ENCODE data around the gene TANC1.

The TANC1 gene

DNA sequence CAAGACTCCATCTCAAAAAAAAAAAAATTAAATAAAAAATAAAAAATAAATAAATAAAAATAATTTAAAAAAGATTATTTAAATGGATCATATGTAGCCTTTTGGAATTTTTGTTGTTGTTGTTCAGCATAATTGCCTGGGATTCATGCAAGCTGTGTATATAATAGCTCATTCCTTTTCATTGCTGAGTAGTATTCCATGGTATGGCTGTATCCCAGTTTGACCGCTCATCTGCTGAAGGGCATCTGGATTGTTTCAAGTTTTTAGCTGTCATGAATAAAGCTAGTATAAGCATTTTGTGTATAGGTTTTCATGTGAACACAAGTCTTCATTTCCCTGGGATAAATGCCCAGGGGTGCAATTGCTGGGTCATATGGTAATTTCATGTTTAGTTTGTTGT is 6.4 kb upstream of the TANC1 start:
- DNase-seq (ENCODE audit: low read depth): no peak

DNA sequence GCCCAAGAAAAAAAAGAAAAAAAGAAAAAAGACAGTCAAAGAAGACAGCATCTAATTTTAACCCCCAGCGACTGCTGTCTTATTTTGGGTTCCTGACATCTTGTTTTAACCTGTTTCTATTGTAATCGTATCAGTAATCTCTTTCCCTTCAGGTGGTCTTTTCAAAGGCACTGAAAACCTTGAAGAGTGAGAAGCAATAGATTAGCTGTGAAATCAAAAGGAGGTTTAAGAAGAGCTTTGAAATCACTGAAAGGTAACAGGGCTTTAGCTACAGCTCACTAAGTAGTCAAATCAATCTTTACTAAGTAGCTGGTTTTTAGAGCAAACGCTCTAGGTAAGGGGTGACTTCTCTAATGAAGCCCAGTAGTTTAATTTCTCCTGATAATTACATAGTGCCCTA is 5.4 kb upstream of the TANC1 start:
- DNase-seq (ENCODE audit: low read depth): no peak

DNA sequence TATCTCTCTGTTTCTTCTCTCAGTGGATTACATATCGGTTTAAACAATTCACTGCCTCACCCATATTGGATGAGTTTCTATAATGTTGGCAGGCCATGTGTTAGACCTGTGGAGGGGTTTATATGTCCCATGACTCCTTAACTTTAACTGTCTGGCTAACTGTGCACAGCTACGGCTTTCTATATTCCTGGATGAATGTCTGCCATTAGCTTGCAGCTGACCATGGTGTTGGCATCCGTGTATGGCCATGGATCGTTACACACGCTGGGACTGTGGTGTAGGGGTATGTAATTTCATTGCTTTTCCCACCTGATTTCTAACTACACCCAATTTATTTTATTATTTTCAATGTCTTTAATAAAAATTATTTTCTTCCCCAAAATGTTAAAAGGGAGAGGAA is 3.3 kb upstream of the TANC1 start:
- no peak for DNase-seq (ENCODE audit: low read depth)

DNA sequence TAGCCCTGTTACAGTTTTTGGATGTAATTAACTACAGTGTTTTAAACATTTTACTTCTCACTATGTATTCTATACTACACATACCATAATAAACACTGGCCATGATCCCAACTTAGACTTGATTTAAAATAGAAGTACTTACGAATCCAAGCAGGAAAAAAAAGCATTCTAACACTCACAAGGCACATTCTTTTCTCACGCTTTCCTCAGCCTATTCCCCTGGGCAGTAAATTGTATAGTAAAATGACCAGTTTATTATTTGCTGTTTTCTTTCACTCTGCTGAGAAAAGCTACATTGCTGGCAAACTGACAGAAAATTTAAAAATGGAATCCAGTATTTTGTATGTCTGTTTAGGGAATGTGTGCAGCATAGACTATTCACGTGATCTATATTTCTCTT is 2.8 kb upstream of the TANC1 start:
- no peak for DNase-seq (ENCODE audit: low read depth)

DNA sequence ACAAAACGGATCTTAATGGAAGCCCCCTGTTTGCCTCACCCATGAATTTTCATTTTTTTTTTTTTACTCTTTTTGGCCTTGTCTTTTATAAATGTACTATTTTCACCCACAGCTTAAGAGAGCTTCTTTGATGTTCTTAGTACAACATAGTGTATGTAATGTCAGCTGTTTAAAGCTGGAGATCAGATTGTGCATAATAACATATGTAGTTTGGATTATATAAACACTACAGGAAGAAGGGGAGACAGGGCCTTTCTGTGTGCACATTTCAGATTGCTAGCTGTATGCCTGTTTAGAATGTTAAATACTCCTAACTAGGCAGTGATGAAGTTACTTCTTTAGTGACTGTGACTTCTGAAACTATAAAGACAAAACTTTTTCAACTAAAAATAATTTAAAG is 2.1 kb upstream of the TANC1 start:
- no peak for DNase-seq (ENCODE audit: low read depth)

DNA sequence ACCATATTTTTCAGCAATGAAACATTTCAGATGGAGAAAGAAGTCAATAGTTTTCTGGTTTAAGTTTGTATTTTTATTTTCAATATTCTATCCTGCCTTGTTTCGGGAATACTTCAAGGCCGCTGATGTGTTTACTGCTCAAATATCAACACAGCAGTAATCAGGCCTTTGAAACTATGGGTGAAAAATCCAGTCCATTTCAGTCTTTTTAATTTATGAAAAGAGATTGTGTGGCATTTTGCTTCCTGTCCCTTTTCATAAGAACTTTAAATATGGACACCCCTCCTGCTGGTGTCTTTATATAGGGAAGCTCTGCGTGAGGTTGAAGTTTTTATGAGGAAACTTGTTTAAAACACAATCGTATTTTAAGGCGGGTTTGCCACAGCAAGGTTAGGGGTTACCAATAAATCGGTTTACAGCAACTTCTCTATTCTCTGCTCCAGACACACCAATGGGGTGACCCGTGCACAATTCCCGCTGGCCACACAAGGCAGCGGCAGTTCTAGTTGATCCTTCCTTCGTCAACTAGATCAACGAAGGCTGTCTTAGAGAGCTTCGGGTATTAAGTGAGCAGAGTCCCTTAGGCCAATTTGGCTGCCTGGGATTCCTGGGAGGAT is 1.2 kb upstream of the TANC1 start:
- no peak for DNase-seq (ENCODE audit: low read depth)

DNA sequence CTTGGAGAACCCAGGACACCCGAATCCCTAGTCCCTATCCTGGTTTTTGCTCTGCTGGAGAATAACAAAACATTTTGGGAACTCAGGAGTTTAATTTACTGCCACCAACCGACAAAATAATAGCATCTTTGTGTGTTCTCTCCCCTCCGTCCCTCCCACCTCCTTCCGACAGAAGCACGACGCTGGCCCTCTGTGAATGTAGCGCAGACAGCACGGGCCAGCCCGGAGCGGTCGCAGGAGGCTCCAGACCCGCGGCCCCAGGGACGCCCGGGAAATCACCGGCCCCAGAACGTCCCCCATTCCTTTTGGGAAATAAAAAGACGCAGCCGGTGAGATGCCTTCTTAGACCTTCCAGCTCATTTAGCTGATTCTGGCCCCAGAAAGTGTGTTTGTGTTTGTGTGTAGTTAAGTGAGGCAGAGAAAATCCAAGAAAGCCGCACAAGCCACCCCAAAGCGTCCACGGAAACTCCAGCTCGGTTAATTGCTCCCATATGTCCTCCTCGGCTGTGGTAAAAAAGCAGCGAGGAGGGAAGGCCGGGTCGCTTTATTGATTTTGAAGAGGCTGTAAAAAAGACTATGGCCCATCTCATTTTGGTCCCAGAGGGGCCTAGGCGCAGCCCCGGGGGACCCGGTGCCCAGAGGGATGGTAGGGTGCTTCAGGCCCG is 577 bp upstream of the TANC1 start:
- DNase-seq (ENCODE audit: low read depth): no peak

DNA sequence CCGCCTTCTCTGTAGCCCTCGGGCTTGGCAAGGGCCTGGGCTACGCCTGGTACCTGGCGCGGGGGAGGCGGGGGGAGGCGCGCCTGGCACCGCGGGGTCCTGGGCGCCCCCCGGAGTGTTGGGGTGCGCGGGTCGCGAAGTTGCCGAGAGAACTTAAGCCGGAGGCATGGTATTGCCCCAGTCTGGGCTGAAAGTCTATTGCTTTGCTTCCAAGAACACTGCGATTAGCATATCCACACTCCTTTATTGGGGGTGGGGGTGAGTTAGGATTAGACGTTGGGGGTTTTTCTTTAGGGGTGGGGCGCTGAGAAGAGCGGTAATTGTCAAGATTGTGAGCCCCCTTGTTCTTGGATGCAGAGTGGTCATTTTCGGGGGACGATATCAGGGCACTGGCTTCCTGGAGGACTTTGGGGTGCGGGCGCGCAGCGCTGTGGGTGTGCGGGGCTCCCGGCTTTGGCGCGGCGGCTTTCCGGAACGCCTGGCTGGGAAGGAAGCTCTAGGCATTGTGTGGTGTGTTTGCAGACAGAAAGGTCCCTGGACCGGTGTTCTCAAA is 798 bp downstream of the TANC1 start:
- no peak for DNase-seq (ENCODE audit: low read depth)

DNA sequence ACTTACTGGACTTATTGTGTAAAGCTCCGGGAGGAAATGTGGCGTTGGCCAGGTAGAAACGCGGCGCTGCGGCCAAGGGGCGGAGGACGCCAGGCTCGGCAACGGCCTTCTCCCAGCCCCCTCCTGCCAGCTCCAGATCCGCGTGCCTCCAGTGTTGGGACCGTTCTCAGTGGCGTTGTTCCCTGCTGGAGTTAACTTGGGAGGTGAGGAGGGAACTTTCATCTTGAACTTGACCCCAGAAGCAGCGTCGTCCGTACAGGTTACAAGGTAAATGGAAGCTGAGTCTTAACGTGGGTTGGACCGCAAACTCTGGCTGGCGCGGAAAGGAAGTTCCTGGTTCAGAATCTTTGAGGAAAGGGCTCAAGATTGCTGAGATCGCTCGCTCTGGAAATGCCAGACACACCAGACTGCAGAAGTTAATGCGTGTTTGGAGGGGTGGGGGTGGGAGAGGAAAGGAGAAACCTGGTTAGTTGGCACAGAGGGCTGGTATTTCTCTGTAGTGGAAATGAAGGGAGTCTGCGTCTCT is 1.3 kb downstream of the TANC1 start:
- DNase-seq (ENCODE audit: low read depth): no peak

DNA sequence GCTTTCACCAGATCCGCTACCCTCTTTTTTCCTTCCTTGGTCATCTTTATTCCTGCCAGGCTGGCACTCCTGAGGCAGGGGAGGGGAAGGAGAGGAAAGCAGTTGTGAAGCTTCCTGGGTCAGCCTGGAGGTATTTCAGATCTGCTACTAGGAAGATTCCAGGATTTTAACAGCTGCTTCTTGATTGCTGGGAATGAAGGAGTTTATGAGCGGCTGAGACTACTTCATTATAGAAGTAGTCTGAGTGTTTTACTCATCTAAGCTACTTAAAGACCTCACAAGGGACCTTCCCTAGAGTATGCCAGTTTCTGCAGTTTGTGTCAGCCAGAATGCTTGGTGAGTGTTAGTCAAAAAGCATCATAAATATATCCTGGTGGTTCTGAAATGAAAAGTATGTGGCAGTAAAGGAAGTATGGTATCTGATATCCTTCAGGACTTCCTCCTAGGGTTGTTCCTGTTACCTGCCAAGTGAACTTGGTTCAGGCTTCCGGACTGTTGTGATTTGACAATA is 1.9 kb downstream of the TANC1 start:
- DNase-seq (ENCODE audit: low read depth): no peak

DNA sequence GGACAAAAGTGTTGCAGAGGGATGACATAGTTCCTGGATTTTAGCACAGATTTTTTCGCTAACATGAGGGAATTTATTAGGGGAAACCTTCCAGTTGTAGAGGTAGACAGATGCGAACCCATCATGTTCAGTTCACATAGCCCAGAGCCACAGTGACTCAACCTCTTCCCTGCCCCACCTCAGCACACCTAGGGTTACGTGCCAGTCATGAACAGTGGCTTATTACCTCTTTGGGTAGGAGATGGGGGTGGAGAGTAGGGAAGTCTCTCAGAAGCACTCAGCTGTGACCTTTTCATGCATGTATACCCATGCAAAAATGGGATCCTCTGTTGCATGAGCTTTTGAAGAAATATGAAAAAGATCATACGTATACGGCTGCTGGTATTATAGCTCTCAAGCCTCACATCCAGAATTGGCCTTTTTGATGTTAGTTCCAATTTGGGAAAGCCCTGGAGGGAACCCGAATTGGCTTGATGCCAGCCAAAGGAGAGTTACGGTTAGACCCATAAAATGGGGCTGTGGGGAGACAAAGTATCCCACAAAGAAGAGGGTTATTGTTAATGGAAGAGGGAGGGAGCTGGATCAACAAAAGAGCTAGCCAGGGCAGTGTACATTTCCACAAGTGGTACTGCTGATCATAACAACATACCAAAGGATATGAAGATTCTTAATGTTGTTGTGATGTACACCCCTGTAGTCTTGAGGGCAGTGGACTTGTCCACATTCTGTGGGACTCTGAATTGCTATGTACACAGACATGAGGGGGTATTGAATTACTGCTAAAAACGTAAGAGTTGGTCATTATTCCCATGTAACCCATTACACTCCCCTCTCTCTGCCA is 4.9 kb downstream of the TANC1 start:
- no peak for DNase-seq (ENCODE audit: low read depth)

DNA sequence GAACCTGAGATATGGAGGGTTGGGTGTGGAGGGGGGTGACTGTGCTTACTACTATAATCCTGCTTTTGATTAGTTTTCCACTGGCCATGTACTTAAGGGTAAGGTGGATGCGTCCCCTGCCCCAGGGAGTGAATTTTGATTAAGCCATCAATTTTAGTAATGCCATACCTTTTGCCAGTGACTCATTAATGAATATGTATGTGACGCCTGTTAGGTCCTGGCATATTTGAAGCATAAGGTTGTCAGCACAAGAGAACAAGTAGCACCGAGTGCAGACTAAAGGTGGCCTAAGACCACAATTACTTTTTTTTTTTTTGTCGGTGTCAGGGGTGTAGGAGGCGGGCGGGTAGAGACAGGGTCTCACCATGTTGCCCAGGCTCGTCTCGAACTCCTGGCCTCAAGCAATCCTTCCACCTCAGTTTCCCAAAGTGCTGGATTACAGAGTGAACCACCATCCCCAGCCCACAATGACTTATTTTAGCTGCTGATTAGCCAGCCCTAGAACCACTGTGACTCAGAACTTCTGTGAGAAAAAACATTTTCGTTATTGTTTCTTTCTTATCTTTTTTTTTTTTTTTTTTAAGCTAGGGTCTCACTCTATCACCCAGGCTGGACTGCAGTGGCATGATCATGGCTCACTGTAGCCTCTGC is 7.0 kb downstream of the TANC1 start:
- DNase-seq (ENCODE audit: low read depth): no peak

DNA sequence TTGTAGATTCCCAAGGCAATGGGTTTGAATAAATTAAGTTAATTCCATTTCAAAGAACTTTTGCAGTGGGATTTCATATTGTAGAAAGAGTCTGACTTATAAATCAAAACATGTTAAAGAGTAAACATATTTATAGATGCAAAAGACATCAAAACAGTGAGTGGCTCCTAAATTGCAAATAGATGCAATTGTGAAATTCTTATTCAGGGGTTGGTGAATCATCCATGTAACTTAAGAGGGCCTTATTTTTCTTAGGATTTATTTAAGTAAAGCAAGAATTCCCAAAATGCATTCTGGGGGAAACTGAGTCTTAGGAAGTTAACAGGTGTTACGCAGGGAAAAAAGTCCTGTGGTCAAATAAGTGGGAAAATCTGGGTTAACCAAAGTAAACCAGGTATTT is 11.3 kb downstream of the TANC1 start:
- DNase-seq (ENCODE audit: low read depth): no peak

DNA sequence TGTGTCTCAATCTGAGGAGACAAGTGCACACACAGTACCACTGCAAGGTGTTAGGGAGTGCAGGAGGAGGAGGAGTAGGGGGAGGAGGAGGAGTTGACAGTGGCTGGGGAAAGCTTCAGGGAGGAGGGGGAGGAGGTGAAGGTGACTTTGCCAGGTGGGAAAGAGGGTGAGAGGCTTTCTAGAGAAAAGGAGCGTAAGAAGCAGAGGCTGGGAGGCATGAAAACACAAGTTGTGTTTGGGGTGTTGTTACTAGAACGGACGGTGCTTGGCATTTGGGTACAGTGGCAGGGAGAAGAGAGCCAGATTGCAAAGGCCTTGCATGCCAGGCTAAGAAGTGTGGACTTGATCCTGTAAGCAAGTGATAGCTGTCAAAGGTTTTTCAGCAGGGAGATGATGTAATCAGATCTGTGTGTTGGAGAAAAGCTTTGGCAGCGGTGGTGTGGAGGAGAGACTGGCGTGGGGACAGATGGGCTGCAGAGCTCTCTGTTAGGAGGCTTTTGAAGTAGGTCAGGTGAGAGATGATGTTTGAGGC is 16.2 kb downstream of the TANC1 start:
- no peak for DNase-seq (ENCODE audit: low read depth)

DNA sequence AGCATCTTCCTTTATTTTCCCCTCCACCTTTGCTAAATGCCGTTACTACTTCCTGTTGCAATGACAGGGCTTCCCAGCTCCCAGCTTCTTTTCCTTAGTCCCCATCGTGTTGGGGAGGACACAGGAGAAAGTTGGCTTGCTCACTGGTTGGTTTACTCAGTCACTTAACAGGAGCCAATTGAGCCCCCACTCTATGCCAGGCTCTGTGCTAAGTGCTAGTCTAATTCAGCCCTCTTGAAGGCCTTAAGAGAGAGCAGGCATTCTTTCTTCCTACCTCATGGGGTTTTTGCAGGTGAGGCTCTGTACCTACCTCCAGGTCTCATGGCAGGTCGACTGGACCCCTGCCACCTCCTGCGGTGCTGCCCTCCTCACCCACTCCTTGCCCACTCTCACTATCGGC is 20.1 kb downstream of the TANC1 start:
- no peak for DNase-seq (ENCODE audit: low read depth)

DNA sequence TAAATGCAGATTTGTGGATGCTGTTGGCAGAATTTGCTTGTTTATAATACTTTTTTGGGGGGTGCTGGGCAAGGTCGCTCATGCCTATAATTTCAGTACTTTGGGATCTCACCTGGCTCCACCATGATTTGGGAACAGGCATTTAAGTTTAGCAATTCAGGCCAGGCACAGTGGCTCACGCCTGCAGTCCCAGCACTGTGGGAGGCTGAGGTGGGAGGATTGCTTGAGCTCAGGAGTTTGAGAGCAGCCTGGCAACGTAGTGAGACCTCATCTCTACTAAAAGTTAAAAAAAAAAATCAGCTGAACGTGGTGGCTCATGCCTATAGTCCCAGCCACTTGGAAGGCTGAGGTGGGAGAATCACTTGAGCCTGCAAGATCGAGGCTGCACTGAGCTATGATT is 20.7 kb downstream of the TANC1 start:
- no peak for DNase-seq (ENCODE audit: low read depth)

DNA sequence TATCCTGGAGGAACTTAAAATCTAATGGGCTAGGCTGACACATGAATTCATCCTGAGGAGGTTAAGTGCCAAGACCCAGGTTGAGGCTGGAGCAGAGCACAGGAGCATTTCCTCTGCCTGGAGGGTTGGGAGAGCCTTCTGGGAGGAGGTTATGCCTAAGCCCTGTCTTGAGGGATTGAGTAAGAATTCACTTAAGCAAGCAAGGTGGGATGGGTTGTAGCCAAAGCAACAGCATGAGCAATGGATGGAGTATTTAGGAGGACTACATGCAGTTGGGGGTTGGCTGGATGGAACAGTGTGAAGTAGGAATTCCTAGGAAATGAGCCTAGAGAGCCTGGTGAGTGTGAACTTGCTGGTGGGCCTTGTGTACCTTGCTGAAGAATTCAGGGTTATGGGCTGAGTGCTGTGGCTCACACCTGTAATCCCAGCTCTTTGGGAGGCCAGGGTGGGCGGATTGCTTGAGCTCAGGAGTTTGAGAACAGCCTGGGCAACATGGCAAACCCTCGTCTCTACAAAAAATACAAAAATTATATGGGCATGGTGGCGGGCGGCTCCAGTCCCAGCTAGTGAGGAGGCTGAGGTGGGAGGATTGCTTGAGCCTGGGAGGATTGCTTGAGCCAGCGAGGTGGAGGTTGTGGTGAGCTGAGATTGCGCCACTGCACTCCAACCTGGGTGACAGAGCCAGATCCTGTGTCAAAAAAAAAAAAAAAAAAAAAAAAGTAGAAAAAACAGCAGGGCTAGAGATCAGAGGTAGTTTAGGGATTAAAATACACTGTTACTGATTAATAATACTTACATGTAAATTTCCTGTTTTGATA is 22.2 kb downstream of the TANC1 start:
- DNase-seq (ENCODE audit: low read depth): no peak

DNA sequence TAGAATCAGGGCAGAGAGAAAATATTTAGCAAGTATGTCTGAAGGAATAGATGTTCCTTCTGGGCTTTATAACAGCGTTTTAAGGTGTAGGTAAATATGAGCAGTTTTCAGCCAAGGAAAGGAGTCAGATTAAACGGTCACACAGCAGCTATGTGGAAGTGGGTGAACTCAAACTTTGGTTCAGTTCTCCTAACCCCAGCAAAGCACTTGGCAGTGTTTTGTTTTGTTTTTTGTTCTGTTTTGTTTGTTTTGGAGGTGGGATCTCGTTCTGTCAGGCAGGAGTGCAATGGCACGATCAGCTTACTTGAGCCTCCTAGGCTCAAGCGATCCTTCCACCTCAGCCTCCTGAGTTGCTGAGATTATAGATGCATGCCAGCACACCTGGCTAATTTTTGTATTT is 24.6 kb downstream of the TANC1 start:
- no peak for DNase-seq (ENCODE audit: low read depth)

DNA sequence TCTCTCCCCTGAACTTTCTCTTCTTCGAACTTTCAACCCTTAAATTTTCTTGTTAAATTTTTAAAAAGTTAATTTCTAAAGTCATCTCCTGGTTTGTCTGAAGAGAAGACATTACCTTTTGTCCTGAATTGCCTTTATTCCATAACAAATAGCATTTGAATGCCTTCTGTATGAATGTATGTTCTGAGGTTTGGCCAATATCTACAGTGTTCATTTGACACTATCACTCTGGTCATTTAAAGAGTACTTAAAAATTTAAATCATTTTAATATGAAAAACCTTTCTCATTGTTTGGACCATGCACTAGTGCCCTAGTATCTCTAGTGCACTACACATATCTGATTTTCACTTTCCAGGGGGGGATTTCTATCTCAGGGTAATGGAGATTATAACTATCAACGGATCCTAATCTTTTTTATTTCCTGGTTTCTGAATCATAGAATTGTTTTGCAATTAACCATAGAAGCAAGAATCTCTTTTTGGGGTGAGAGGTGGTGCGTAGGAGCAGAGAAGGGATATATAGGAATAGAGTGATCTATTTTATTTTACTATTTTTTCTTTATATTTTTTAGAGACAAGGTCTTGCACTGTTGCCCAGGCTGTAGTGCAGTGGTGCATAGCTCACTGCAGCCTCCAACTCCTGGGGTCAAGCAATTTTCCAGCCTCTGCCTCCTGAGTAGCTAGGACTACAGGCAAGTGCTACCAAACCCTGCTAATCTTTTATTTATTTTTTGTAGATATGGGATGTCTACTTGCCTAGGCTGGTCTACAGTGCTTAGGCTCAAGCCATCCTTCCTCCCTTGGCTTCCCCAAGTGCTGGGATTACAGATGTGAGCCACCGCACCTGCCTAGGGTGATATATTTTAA is 25.5 kb downstream of the TANC1 start:
- no peak for DNase-seq (ENCODE audit: low read depth)

Measured in stimulated activated CD8-positive, alpha-beta memory T cell treated with anti-CD3 and anti-CD28 coated beads, Interleukin-4, amount 100 ng/mL, for 24 hours (primary cell).